DMS 273 (cell line): ENCODE measurements around the gene OPA3.
"Not testable (repeated sequence)": the region's sequence is repeated elsewhere in the genome, so short reads cannot be mapped to it uniquely, and the experiment has no call there.

Experiments
- DNase-seq: peaks from one replicate; lab custom pipeline; 2025; ENCODE audit not compliant: unreplicated experiment; lab: John Stamatoyannopoulos, UW

Gene OPA3

GRCh38 chr19:45523642-45524256 is 60.9 kb downstream of the OPA3 start:
- peak; percentile 94 for DNase-seq

- DNase-seq = no peak
Measured at GRCh38 chr19:45522010-45522941, 62.3 kb downstream of the OPA3 start.

- DNase-seq = no peak
Measured at GRCh38 chr19:45518469-45518826, 66.2 kb downstream of the OPA3 start.

- no peak for DNase-seq
Measured at GRCh38 chr19:45517641-45518468, 66.7 kb downstream of the OPA3 start.

GRCh38 chr19:45517238-45517637 is 67.4 kb downstream of the OPA3 start:
- DNase-seq = no peak

- no peak for DNase-seq
Measured at GRCh38 chr19:45515807-45516401, 68.7 kb downstream of the OPA3 start.

GRCh38 chr19:45515081-45515624 is 69.4 kb downstream of the OPA3 start:
- DNase-seq = no peak

GRCh38 chr19:45514376-45515051 is 70.1 kb downstream of the OPA3 start:
- DNase-seq = no peak

GRCh38 chr19:45512881-45513483 is 71.6 kb downstream of the OPA3 start:
- no peak for DNase-seq

GRCh38 chr19:45511074-45511473 is 73.5 kb downstream of the OPA3 start:
- DNase-seq = no peak

- not testable (repeated sequence) for DNase-seq
Measured at GRCh38 chr19:45510352-45510751, 74.2 kb downstream of the OPA3 start.

- DNase-seq = no peak
Measured at GRCh38 chr19:45509692-45510015, 74.9 kb downstream of the OPA3 start.

- peak; percentile 38 for DNase-seq
Measured at GRCh38 chr19:45508861-45509691, 75.5 kb downstream of the OPA3 start.

GRCh38 chr19:45508417-45508860 is 76.2 kb downstream of the OPA3 start:
- DNase-seq = peak; percentile 57

GRCh38 chr19:45507872-45508416 is 76.7 kb downstream of the OPA3 start:
- DNase-seq = peak; percentile 43

GRCh38 chr19:45506989-45507871 is 77.4 kb downstream of the OPA3 start, which contains the start of gene VASP:
VASP (plus strand) TSS chr19:45507479; CDS start chr19:45507772, 293 bp downstream.
- DNase-seq = peak; percentile 94

GRCh38 chr19:45506246-45506988 is 78.2 kb downstream of the OPA3 start:
- peak; percentile 97 for DNase-seq
